HCT116 (cell line): ENCODE measurements around the gene MUC20. TPM values are rescaled to one million over a fixed set of nuclear protein-coding genes. Genes with fewer than 3 reads are reported as not detected.

ENCODE experiments used
- ATAC-seq: fragments of 200-7000 bp; cut with Tn5 transposase; 2 replicates; pipeline ENCODE4 v1.9.1; 2020; ENCODE audit warnings: mild to moderate bottlenecking, moderate library complexity
- BruUV-seq: library from RNA; stranded (reverse); fragments of 400-500 nt; replicated peaks from 2 replicates; lab custom pipeline; 2021; lab: Mats Ljungman, UMichigan
- CTCF ChIA-PET: fragments of 300-600 bp; sonication (Branson Sonifier 250); formaldehyde crosslinking; loops from one replicate; lab custom pipeline; 2021; ENCODE audit warnings: antibody characterized with exemption; lab: Charles Lee
- POLR2A ChIA-PET: fragments of 300-600, 350-600 bp; sonication (Branson Sonifier 250); formaldehyde crosslinking; loops from one replicate; lab custom pipeline; 2021; ENCODE audit warnings: antibody characterized with exemption; lab: Charles Lee
- RAD21 ChIA-PET, 2 experiments: fragments of 300-600 bp; sonication (Branson Sonifier 250); formaldehyde crosslinking; loops; one replicate each; lab custom pipeline; 2023; ENCODE audit warnings: low total read pairs in 2 of 2; ENCODE audit not compliant: uncharacterized antibody in 2 of 2, unreplicated experiment in 2 of 2, low non-redundant PET in 1 of 2; lab: Charles Lee
- DNase-seq: peaks from one replicate; pipeline ENCODE4 v3.0.0-alpha.2; 2010; ENCODE audit warnings: low read depth, low spot score
- H2AFZ ChIP-seq: fragments of 200-600 bp; shearing (Covaris generic), sonication (generic); 2 replicates; pipeline ENCODE4 v1.6.1; 2017; ENCODE audit warnings: low read depth, mixed run types, mixed read lengths, antibody characterized with exemption, low read length; ENCODE audit not compliant: poor library complexity, severe bottlenecking
- H3K27ac ChIP-seq: 2 replicates; pipeline ENCODE4 v1.5.1; 2012; ENCODE audit warnings: low read depth, low read length
- H3K27me3 ChIP-seq: fragments of 200-600 bp; sonication (generic); 2 replicates; pipeline ENCODE4 v1.6.1; 2016; ENCODE audit warnings: mixed run types, low read length, mixed read lengths; ENCODE audit not compliant: insufficient read depth
- H3K36me3 ChIP-seq, 2 experiments: fragments of 200-500 bp in 1 of 2; fragments of 200-600 bp in 1 of 2; sonication (Bioruptor generic) in 1 of 2; sonication (generic) in 1 of 2; 2 replicates each; pipeline versions ENCODE4 v1.5.1 to v1.6.1; 2014 to 2016; ENCODE audit warnings: low read length in 2 of 2, inconsistent platforms in 1 of 2, mixed read lengths in 1 of 2, mixed run types in 1 of 2; ENCODE audit not compliant: insufficient read depth in 2 of 2, control insufficient read depth in 1 of 2
- H3K4me1 ChIP-seq, 2 experiments: fragments of 200-600 bp in 1 of 2; sonication (generic) in 1 of 2; 2 replicates each; pipeline versions ENCODE4 v1.5.1 to v1.6.1; 2012 to 2017; ENCODE audit warnings: low read length in 2 of 2, inconsistent platforms in 1 of 2, mild to moderate bottlenecking in 1 of 2, mixed read lengths in 1 of 2, mixed run types in 1 of 2, moderate library complexity in 1 of 2; ENCODE audit not compliant: insufficient read depth in 2 of 2, control insufficient read depth in 1 of 2
- H3K4me2 ChIP-seq: fragments of 200-600 bp; sonication (generic); 2 replicates; pipeline ENCODE4 v1.6.1; 2017; ENCODE audit warnings: mixed run types, low read length, mixed read lengths
- H3K4me3 ChIP-seq, 2 experiments: fragments of 200-600 bp in 1 of 2; sonication (generic) in 1 of 2; replicated peaks in 1 of 2; 2 replicates each; pipeline ENCODE4 v1.5.1; 2011 to 2016; ENCODE audit warnings: low read length in 2 of 2, control low read depth in 1 of 2, low read depth in 1 of 2, mild to moderate bottlenecking in 1 of 2, mixed read lengths in 1 of 2, mixed run types in 1 of 2
- H3K79me2 ChIP-seq: fragments of 200-600 bp; sonication (generic); 2 replicates; pipeline ENCODE4 v1.6.1; 2017; ENCODE audit warnings: mild to moderate bottlenecking, mixed run types, low read length, moderate library complexity, mixed read lengths; ENCODE audit not compliant: insufficient read depth
- H3K9ac ChIP-seq: fragments of 200-600 bp; sonication (generic); 2 replicates; pipeline ENCODE4 v1.6.1; 2016; ENCODE audit warnings: low read length, mixed read lengths
- H3K9me2 ChIP-seq: fragments of 200-600 bp; sonication (generic), shearing (Covaris generic); 2 replicates; pipeline ENCODE4 v1.6.1; 2017; ENCODE audit warnings: mixed run types, mild to moderate bottlenecking, moderate library complexity; ENCODE audit not compliant: insufficient read depth
- H3K9me3 ChIP-seq, 2 experiments: fragments of 200-500 bp in 1 of 2; fragments of 200-600 bp in 1 of 2; sonication (Bioruptor generic) in 1 of 2; sonication (generic) in 1 of 2; 2 replicates each; pipeline ENCODE4 v1.6.1; 2014 to 2017; ENCODE audit warnings: low read length in 2 of 2, mixed read lengths in 2 of 2, inconsistent platforms in 1 of 2, low read depth in 1 of 2, mild to moderate bottlenecking in 1 of 2, mixed run types in 1 of 2, moderate library complexity in 1 of 2; ENCODE audit not compliant: control insufficient read depth in 1 of 2, insufficient read depth in 1 of 2
- H4K20me1 ChIP-seq: fragments of 200-600 bp; sonication (generic), shearing (Covaris generic); 2 replicates; pipeline ENCODE4 v1.6.1; 2017; ENCODE audit warnings: mixed run types, mild to moderate bottlenecking, moderate library complexity; ENCODE audit not compliant: insufficient read depth
- EGR1 ChIP-seq: IDR thresholded peaks from 2 replicates; pipeline ENCODE4 v1.6.1; 2012; ENCODE audit warnings: low read depth
- EZH2 ChIP-seq: fragments of 200-600 bp; sonication (generic); IDR thresholded peaks from 2 replicates; pipeline ENCODE4 v1.6.1; 2017; ENCODE audit warnings: antibody characterized with exemption, mixed run types
- MAX ChIP-seq: IDR thresholded peaks from 2 replicates; pipeline ENCODE4 v1.6.1; 2012
- RAD21 ChIP-seq: IDR thresholded peaks from 2 replicates; pipeline ENCODE4 v1.6.1; 2012; ENCODE audit warnings: low read depth, mild to moderate bottlenecking
- SIN3A ChIP-seq: IDR thresholded peaks from 2 replicates; pipeline ENCODE4 v1.6.1; 2012; ENCODE audit warnings: low read depth
- SP1 ChIP-seq: IDR thresholded peaks from 2 replicates; pipeline ENCODE4 v1.6.1; 2012; ENCODE audit warnings: low read depth
- YY1 ChIP-seq: IDR thresholded peaks from 2 replicates; pipeline ENCODE4 v1.6.1; 2011; ENCODE audit warnings: low read length, low read depth, moderate library complexity, mild to moderate bottlenecking; ENCODE audit not compliant: insufficient replicate concordance; ENCODE audit errors: extremely low read depth
- ZBTB33 ChIP-seq: IDR thresholded peaks from 2 replicates; pipeline ENCODE4 v1.6.1; 2011; ENCODE audit warnings: mild to moderate bottlenecking, low read length, moderate library complexity; ENCODE audit not compliant: insufficient replicate concordance; ENCODE audit errors: extremely low read depth
- ZNF274 ChIP-seq: fragments of 200-500 bp; sonication (Bioruptor generic); IDR thresholded peaks from 2 replicates; pipeline ENCODE4 v1.6.1; 2014; ENCODE audit warnings: mild to moderate bottlenecking, low read depth, low read length, inconsistent platforms
- intact Hi-C: fragments of 100-400 bp; cut with micrococcal nuclease; formaldehyde crosslinking; loops from 2 replicates; pipeline ENCODE4 v1.10.0; 2022
- total RNA-seq: library from RNA; stranded (reverse); gene quantifications from one replicate; pipeline ENCODE4 v1.2.1, GENCODE V29; 2021; ENCODE audit not compliant: unreplicated experiment
- TF ChIP-seq, protein P1 (sequence below): IDR thresholded peaks from 2 replicates; pipeline ENCODE4 v1.6.1; 2012; ENCODE audit warnings: low read depth

Gene MUC20
- total RNA-seq, 1 experiment from 2014 or later = 2.4 TPM

DNA sequence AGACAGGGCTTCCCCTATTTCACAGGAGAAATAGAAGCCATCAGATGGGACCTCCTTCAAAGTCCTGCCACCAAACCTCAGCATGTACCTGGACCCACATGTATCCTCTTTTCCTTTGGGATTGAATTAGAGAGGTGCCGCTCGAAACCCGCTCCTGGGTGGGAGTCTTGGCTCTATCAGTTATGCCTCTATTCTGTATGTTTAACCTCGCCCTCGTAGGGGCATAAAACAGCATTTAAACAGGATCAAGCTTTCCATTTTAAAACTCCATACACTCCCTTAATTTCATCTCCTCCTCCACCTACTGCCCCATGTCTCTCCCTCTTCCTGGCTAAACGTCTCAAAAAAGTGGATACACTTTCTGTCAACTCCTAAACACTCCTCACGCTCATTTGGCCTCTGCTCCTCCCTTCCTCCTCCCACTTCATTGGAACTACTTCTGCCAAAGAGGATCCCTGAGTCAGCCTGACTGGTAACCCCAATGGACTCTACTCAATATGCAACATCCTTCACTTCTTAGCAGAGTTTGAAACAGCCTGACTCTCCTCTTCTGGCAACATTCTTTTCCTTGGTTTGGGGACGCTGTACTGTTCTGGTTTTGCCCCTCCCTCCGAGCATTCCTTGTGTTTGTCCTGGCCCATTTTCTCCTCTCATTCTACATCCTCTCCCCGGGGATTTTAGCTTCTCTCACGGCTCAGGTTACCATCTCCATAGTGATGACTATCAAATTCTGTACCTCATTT, 23.0 kb upstream of the MUC20 start:
- RAD21 ChIA-PET = no interaction called here
- intact Hi-C loops = no loop called here
- H3K27ac ChIP-seq = no peak overlapping the region
- no peaks in the 10 kb centered on the region for H3K9me3 ChIP-seq
- H3K27me3 ChIP-seq = no peaks in the 10 kb centered on the region
- H4K20me1 ChIP-seq = no peaks in the 10 kb centered on the region
- ATAC-seq (peak; percentile 33; the same call in 1 of the 2 replicates), DNase-seq (no peak)
- peaks cover 0 to 17% of the 10 kb centered on the region in 2 experiments; a peak in 2 of 4 replicates for H3K4me1 ChIP-seq
- H3K9ac ChIP-seq = no peak overlapping the region
- TF ChIP-seq SIN3A (no peak), MAX (no peak), EGR1 (no peak), ZBTB33 (no peak), RAD21 (no peak), SP1 (no peak)
- no peaks in the 10 kb centered on the region for H3K9me2 ChIP-seq
- H2AFZ ChIP-seq = no peak overlapping the region
- H3K36me3 ChIP-seq = peaks cover 0 to 3% of the 10 kb centered on the region in 2 experiments; a peak in 2 of 4 replicates
- 0 out of 2 replicates have a peak overlapping the region, but pooled peaks have one; percentile 10 for H3K4me2 ChIP-seq
- no peaks in the 10 kb centered on the region for H3K79me2 ChIP-seq
- CTCF ChIA-PET = no interaction called here
- POLR2A ChIA-PET = no interaction called here
- BruUV-seq = no TSS peak
- H3K4me3 ChIP-seq = no peak overlapping the region

- Histone ChIP-seq H3K4me1 (peaks cover 0 to 17% of the 10 kb centered on the region in 2 experiments; a peak in 2 of 4 replicates), H3K9me2 (no peaks in the 10 kb centered on the region), H3K4me2 (no peak overlapping the region), H3K36me3 (peaks cover 0 to 3% of the 10 kb centered on the region in 2 experiments; a peak in 2 of 4 replicates), H3K79me2 (no peaks in the 10 kb centered on the region), H3K9me3 (no peaks in the 10 kb centered on the region), H3K27ac (no peak overlapping the region), H2AFZ (no peak overlapping the region), H3K27me3 (no peaks in the 10 kb centered on the region), H3K9ac (no peak overlapping the region), H4K20me1 (no peaks in the 10 kb centered on the region), H3K4me3 (no peak overlapping the region)
- BruUV-seq = no TSS peak
- DNase-seq (no peak), ATAC-seq (no peak)
- ChIA-PET RAD21 (no interaction called here), CTCF (no interaction called here), POLR2A (no interaction called here)
- intact Hi-C loops = no loop called here
- no peak for TF ChIP-seq ZNF274
- TF ChIP-seq SIN3A = no peak
- no peak for TF ChIP-seq SP1
- TF ChIP-seq, protein P1, sequence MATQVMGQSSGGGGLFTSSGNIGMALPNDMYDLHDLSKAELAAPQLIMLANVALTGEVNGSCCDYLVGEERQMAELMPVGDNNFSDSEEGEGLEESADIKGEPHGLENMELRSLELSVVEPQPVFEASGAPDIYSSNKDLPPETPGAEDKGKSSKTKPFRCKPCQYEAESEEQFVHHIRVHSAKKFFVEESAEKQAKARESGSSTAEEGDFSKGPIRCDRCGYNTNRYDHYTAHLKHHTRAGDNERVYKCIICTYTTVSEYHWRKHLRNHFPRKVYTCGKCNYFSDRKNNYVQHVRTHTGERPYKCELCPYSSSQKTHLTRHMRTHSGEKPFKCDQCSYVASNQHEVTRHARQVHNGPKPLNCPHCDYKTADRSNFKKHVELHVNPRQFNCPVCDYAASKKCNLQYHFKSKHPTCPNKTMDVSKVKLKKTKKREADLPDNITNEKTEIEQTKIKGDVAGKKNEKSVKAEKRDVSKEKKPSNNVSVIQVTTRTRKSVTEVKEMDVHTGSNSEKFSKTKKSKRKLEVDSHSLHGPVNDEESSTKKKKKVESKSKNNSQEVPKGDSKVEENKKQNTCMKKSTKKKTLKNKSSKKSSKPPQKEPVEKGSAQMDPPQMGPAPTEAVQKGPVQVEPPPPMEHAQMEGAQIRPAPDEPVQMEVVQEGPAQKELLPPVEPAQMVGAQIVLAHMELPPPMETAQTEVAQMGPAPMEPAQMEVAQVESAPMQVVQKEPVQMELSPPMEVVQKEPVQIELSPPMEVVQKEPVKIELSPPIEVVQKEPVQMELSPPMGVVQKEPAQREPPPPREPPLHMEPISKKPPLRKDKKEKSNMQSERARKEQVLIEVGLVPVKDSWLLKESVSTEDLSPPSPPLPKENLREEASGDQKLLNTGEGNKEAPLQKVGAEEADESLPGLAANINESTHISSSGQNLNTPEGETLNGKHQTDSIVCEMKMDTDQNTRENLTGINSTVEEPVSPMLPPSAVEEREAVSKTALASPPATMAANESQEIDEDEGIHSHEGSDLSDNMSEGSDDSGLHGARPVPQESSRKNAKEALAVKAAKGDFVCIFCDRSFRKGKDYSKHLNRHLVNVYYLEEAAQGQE = no peak
- no peak for TF ChIP-seq EZH2
- TF ChIP-seq ZBTB33 = no peak
- TF ChIP-seq YY1 = no peak
Measured at GRCh38 chr3:195698325-195698646, 22.5 kb upstream of the MUC20 start.
